HG02798 (cell line): ENCODE results near the gene PMVK.

ENCODE experiments used
- ATAC-seq: cut with Tn5 transposase; IDR thresholded peaks from one replicate; pipeline ENCODE4 v1.9.1; 2021; ENCODE audit warnings: mild to moderate bottlenecking; ENCODE audit not compliant: unreplicated experiment, poor library complexity

The PMVK gene

DNA sequence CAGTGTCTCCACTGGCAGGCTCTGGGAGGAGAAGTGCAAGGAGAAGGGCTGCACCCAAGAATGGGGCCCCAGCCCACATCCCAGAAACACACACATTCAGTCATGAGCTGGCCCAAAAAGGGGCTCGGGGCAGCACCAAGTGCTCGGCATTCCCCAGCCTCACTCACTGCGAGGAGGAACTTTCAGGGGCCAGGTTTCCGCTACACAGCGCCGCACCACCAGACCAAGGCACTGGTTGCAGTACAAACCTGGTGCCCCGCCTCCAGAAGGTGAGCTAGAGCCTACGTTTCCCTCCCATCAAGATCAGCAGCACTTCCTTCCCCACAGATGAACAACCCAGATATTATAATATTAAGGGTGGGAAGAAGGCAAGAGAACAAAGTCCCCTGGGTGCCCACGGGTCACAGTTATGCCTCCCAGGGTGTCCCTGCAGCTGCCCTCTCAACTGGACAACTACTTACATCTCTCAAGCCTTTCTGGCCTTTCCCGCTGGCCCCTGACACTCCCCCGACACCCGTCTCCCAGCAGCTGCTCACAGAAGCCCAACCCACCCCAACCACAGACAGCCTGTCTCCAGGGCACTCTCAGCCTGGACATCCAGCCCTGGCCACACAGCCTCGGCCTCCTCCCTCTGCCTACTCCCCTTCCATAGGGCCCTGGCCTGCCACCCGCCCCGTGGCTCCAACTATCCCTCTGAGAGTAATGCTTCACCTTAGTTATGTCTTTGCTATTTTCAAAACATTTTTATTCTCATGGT lies 15.6 kb upstream of the PMVK start:
- ATAC-seq: no peak

DNA sequence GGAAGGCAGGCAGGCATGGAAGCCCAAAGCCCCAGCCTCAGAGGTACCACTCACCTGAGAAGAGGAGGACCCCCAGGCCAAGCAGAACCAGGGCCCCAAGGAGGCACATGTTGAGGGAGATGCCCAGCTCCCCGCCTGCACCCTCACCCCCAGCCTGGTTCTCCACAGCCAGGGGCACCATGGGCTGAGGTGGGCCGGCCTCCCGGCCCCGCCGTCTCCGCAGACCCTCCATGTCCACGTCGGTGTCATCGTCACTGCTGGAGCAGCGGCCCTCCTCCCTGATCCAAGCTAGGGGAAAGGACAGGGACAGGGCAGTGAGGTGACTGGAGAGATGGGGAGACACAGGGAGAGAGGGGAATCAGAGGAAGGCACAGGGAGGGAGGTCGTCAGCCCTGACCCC lies 11.6 kb upstream of the PMVK start:
- no peak for ATAC-seq

GRCh38 chr1:154945962-154946850 lies 9.7 kb upstream of the PMVK start:
- no peak for ATAC-seq

DNA sequence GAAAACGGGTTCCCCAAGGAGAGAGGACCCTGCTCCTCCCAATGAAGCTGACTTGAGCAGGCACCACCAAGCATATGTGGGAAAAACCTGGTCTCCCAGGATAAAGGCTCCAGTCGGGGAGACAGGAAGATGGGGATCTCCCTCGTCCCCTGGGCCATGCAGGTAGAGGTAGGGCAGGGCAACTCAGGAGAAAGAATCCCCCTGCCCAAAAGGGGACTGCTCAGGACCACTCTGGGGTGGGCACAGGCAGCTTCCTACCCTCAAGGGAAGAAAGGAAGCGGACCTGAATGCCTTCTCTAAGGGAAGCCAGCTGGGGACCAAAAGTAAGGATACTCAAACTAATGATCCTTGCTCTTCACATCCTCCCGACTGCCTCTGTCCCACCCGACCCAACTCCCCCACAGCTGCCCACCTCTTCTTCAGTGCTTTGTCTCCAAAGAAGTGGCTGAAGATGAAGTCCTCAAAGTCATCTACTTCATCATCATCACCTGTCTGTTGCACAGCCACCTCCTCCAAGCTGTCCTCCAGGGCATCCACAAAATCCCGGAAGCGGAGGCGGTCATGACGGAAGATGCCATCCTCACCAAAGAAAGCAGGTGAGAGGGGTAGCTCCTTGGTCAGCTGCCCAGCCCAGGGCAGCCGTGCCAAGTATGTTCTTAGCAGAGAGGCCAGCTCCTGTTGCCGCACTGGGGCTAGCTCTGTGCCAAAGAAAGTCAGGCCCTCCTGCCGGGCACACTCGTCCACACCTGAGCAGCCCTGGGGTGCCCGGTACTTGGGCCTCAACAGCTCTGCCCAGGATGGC lies 8.8 kb upstream of the PMVK start:
- no peak for ATAC-seq

DNA sequence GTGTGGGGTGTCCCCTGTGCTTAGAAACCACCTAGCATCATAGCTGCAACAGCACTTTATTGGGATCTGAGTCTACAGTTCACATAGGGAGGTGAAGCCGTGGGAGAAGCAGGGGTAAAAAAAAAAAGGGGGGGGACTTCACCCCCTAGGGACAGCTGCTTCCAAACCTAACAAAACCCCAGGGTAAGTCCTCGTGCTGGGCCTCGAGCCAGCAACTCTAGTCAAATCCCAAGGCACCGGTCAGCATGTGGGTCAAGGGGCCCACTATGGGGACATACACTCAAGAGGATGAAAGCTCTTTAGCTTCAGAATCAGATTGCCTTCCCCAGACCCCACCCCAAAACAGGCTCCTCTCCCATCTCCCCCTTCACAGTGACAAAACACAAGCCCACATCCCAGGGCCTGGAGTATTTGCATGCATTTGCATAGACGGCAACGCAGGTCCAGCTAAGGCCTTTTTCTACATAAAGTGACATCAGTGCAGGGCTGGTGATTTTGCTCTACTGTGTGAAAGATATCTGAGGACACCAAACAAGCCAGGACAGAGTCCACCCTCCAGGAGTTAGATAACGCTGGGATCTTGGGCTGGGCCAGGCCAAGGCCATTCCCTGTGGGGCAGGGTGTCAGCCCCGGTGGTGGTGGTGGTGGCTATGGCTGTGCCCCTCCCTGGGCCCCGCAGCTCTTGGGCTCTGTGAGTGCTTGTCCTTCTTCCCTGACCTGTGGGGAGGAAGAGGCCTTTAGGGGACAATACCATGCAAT lies 8.1 kb upstream of the PMVK start:
- no peak for ATAC-seq

DNA sequence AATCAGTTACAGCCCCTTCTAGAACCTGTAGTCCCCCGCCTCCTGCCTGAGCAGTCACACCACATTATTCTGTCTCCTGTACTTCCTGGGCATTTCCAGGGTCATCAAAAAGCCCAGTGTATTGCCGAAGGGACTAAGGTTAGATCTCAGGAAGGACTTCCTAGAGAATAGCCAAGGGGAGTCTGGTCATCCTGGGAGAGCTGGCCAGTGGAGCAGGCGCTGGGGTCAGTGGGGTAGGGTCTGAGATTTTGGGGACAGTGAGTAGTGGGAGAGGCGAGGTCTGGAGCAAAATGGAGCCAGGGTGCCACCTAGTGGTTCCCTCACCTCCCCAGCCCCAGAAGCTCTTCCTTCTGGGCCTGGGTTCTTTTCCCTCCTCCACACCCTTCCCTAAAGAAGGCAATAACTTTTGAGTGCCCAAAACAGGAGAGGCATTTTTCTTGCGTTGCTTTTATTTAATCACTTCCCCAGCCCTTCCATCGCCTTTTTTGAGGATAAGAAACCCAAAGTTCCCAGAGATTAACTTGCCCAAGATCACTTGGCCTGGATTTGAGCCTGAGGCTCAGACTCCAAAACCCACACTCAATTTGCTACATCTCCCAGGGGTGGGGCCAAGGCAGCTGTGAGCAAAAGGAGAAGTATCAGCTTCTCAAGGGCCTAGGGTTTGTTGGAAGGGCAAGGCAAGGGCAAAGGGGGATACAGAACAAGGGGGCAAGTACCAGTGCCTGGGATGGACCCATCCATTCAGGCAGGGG lies 7.3 kb upstream of the PMVK start:
- ATAC-seq: peak; percentile 25

GRCh38 chr1:154941333-154942013 lies 5.0 kb upstream of the PMVK start:
- no peak for ATAC-seq

- no peak for ATAC-seq
Observed at GRCh38 chr1:154940651-154941194, 4.2 kb upstream of the PMVK start.

DNA sequence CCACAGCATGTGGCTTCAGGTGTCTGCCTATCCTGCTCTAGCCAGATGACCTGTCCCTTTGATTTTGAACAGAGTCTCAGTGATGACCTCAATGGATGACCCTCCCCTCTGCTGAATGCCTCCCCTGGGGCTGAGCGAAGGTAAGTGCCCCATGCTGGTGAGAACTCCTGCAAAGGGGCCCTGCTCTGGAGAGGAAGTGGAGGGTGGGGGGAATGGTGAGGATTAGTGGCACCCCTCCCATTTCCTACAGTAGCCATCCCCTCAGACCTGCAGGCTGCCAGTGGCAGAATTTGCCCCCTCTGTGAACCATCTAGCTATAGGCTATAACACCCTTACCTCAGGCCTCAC lies 3.7 kb upstream of the PMVK start:
- no peak for ATAC-seq

GRCh38 chr1:154938604-154939399 lies 2.3 kb upstream of the PMVK start:
- no peak for ATAC-seq

DNA sequence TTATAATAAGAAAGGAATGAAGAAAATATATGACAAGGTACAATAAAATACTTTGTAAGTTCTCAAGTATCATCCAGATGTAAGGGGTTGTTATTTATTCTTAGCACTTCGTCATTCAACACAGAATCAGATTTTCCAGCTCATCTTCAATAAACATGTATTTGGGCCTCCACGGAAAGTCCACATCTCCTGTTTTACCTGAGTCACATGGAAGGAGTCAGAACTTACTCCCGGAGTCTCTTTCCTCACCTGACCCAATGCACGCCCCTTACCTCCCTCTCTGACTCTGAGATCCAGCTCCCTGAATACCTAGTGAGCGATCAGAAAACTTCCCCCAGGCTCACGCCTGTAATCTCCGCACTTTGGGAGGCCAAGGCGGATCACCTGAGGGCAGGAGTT lies 1.5 kb upstream of the PMVK start:
- no peak for ATAC-seq

DNA sequence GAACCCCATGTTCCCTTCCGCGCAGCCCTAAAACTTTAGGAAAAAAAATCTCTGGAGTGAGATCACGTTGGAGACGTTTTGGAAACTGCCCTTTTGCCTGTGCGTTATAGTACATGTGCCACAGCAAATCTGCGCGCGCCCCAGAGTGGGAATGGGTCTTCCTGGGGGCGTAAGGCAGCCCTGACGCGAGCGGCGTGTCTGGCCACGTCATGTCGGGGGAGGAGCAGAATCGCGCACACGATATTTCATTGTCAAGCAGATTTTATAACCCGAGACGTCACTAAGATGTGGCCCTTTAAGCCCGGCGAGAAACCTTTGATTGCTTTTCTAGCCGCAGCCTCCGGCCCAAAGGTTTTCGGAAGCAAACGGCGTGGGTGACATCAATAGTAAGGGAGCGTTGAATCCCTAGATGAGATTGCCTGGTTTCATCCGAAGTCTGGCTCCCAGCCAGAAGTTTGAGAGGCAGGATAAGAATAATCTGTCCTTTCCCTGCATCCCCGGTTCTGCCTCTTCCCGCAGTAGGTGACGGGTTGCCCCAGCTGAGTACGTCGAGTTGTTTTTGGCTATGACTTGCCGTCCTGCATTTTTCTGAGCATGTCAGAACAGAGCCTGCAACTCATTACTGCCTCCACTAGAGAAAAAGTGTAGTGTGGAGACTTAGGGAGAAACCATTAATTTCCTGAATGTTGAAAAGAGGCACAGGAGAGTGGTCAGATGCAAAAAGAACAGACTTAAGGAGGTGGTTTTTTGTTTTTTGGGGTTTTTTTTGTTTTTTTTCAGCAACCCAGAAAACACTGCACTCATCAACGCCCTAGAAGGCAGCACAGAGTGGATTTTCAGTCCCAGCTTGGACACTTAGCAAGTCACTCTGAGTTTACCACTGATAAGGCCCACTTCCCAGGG lies 817 bp upstream of the PMVK start:
- ATAC-seq: peak; percentile 70

DNA sequence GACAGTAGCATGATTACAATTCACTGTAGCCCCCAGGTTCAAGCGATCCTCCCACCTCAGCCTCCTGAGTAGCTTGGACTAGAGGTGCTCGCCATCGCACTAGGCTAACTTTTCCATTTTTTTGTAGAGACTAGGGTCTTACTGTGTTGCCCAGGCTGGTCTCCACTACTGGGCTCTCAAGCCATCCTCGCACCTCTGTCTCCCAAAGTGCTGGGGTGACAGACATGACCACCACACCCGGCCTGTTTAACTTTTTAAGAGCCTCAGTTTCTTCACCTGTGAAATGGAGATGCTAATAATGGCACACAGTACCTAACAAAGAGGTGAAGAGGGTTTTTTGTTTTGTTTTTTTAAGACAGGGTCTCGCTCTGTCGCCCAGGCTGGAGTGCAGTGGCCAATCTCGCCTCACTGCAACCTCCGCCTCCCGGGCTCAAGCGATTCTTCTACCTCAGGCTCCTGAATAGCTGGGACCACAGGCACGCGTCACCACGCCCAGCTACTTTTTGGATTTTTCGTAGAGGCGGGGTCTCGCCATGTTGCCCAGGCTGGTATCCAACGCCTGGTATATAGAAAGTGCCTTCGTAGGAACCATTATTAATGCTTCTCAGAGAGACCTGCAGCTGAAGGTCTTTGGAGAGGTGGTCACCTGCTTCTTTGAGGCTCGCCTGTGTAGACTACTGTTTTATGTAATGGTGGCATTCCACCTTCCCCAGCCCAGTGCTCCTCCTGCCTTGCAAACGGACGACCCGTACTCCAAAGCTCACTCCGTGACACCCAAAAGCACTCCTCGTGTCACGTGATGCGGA lies 567 bp downstream of the PMVK start:
- no peak for ATAC-seq

- ATAC-seq: no peak
Observed at GRCh38 chr1:154934358-154934948, 2.1 kb downstream of the PMVK start.

DNA sequence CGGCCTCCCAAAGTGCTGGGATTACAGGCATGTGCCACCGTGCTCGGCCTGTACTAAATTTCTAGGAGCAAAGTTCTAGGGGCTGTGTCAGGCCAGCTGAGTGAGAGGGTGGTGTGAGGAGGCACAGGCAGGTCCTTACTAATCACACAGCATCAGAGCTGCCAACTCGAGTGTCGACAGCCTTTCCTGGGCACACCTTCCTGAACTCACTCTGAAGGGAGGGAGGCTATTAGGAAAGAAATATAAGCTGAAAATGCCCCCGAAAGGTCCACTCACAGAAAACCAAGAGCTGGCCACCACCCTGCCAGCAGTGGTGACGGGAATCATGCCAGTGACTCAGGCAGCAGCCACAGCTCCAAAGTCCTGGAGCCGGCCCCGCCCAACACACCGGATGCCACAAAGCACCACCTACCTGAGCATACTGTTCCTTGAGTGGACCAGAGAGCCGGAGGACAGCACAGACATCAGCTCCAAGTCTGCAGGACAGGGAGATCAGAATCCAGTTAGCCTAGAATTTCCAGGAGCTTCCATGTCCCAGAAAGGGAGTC lies 4.5 kb downstream of the PMVK start:
- no peak for ATAC-seq
